Endodermal cell (in vitro differentiated cells): ENCODE results near the gene CLIC5. TPM values are rescaled to one million over a fixed set of nuclear protein-coding genes. Genes with fewer than 3 reads are reported as not detected.

Source experiments
- DNase-seq: peaks from one replicate; pipeline ENCODE4 v3.0.0-alpha.2; 2017
- H3K27ac ChIP-seq: 2 replicates; pipeline ENCODE4 v1.5.1; 2013; ENCODE audit warnings: mild to moderate bottlenecking, low read depth, low read length, moderate library complexity
- H3K27me3 ChIP-seq: 2 replicates; pipeline ENCODE4 v1.6.1; 2013; ENCODE audit warnings: mild to moderate bottlenecking, low read length, moderate library complexity; ENCODE audit not compliant: insufficient read depth, control insufficient read depth, poor library complexity, severe bottlenecking
- H3K36me3 ChIP-seq: 2 replicates; pipeline ENCODE4 v1.7.0; 2013; ENCODE audit warnings: mild to moderate bottlenecking, low read length, moderate library complexity; ENCODE audit not compliant: control insufficient read depth, insufficient read depth
- H3K4me1 ChIP-seq: one replicate; pipeline ENCODE4 v1.7.0; 2013; ENCODE audit warnings: low read length; ENCODE audit not compliant: control insufficient read depth, insufficient read depth
- H3K4me3 ChIP-seq: 2 replicates; pipeline ENCODE4 v1.5.1; 2013; ENCODE audit warnings: mild to moderate bottlenecking, low read length, moderate library complexity
- H3K9ac ChIP-seq: 2 replicates; pipeline ENCODE4 v1.6.1; 2013; ENCODE audit warnings: mild to moderate bottlenecking, low read length, moderate library complexity; ENCODE audit not compliant: poor library complexity, severe bottlenecking; ENCODE audit errors: extremely low read depth
- H3K9me3 ChIP-seq: 2 replicates; pipeline ENCODE4 v1.6.1; 2013; ENCODE audit warnings: mild to moderate bottlenecking, low read length, moderate library complexity; ENCODE audit not compliant: control insufficient read depth
- H3K27ac Mint-ChIP-seq: 2 replicates; pipeline ENCODE4 v1.8.0; 2020; ENCODE audit warnings: mixed read lengths
- H3K27me3 Mint-ChIP-seq: 2 replicates; pipeline ENCODE4 v1.8.0; 2021; ENCODE audit warnings: mild to moderate bottlenecking, mixed read lengths; ENCODE audit not compliant: insufficient read depth
- H3K36me3 Mint-ChIP-seq: 2 replicates; pipeline ENCODE4 v1.8.0; 2020; ENCODE audit warnings: low read depth, mixed read lengths
- H3K4me1 Mint-ChIP-seq: 2 replicates; pipeline ENCODE4 v1.8.0; 2020; ENCODE audit warnings: mixed read lengths
- H3K4me3 Mint-ChIP-seq: 2 replicates; pipeline ENCODE4 v1.8.0; 2020; ENCODE audit warnings: mild to moderate bottlenecking, moderate library complexity, mixed read lengths
- H3K9me3 Mint-ChIP-seq: 2 replicates; pipeline ENCODE4 v1.8.0; 2020; ENCODE audit warnings: mild to moderate bottlenecking, mixed read lengths
- CTCF ChIP-seq: fragments of 200-600 bp; sonication (generic); conservative IDR thresholded peaks from 2 replicates; pipeline ENCODE4 v1.5.0; 2021; ENCODE audit warnings: antibody characterized with exemption, mild to moderate bottlenecking
- WGBS, 2 experiments: methylation state at CpG; one replicate each; pipeline versions ENCODE4 v1.1.5 to v1.1.7; 2013; ENCODE audit warnings: missing lambda C conversion rate in 2 of 2, mixed read lengths in 1 of 2; ENCODE audit not compliant: insufficient coverage in 1 of 2, insufficient read length in 1 of 2; 5-methylcytosine and 5-hydroxymethylcytosine counted together
- total RNA-seq, 2 donors: library from RNA; stranded (reverse); fragmentation: NEBNext Ultra II Directional in 1 of 2; extraction: Animal tissue kit (Norgen Biotek cat#: 25700) in 1 of 2; gene quantifications; 2 replicates in 1 of 2; 3 replicates in 1 of 2; pipeline ENCODE4 v1.2.1, GENCODE V29; 2021

Gene CLIC5
- total RNA-seq, 2 donors from 2014 or later = 0.11 TPM; not detected in 1

GRCh38 chr6:45854149-45854742 is 161.4 kb downstream of the CLIC5 start:
- 86 to 87% methylated on average over 9 to 10 of the region's 10 CpGs for WGBS, 2 experiments

GRCh38 chr6:45851034-45851400 is 164.6 kb downstream of the CLIC5 start:
- 92% methylated on average over 1 of the region's 1 CpG; no CpG with 5 or more reads in 1 of the 2 experiments for WGBS, 2 experiments
- H3K27ac ChIP-seq = no peak overlapping the region
- no peak for DNase-seq
- H3K4me3 ChIP-seq = no peak overlapping the region
- Mint-ChIP-seq H3K27ac (no peak overlapping the region), H3K4me3 (no peak overlapping the region), H3K27me3 (peaks cover 7% of the 10 kb centered on the region), H3K9me3 (no peaks in the 10 kb centered on the region), H3K36me3 (no peaks in the 10 kb centered on the region), H3K4me1 (no peaks in the 10 kb centered on the region)
- H3K9me3 ChIP-seq = no peaks in the 10 kb centered on the region
- H3K27me3 ChIP-seq = no peaks in the 10 kb centered on the region
- H3K4me1 ChIP-seq = no peaks in the 10 kb centered on the region
- H3K36me3 ChIP-seq = no peaks in the 10 kb centered on the region
- TF ChIP-seq CTCF = no peak
- H3K9ac ChIP-seq = no peak overlapping the region

More at GRCh38 chr6:45854149-45854742, 161.4 kb downstream of the CLIC5 start:
- Mint-ChIP-seq H3K27ac (no peak overlapping the region), H3K36me3 (no peaks in the 10 kb centered on the region), H3K27me3 (peaks cover 11% of the 10 kb centered on the region), H3K4me1 (no peaks in the 10 kb centered on the region), H3K4me3 (no peak overlapping the region), H3K9me3 (no peaks in the 10 kb centered on the region)
- Histone ChIP-seq H3K27me3 (peaks cover 22% of the 10 kb centered on the region), H3K9ac (no peak overlapping the region), H3K4me3 (no peak overlapping the region), H3K27ac (no peak overlapping the region), H3K9me3 (no peaks in the 10 kb centered on the region), H3K4me1 (no peaks in the 10 kb centered on the region), H3K36me3 (no peaks in the 10 kb centered on the region)
- TF ChIP-seq CTCF = no peak
- DNase-seq = no peak

- 83 to 85% methylated on average over 4 to 8 of the region's 8 CpGs for WGBS, 2 experiments
- Histone ChIP-seq H3K27ac (no peak overlapping the region), H3K9ac (no peak overlapping the region), H3K36me3 (no peaks in the 10 kb centered on the region), H3K4me1 (no peaks in the 10 kb centered on the region), H3K9me3 (no peaks in the 10 kb centered on the region), H3K4me3 (no peak overlapping the region), H3K27me3 (no peaks in the 10 kb centered on the region)
- Mint-ChIP-seq H3K4me1 (no peaks in the 10 kb centered on the region), H3K36me3 (no peaks in the 10 kb centered on the region), H3K27me3 (peaks cover 7% of the 10 kb centered on the region), H3K4me3 (no peak overlapping the region), H3K9me3 (no peaks in the 10 kb centered on the region), H3K27ac (no peak overlapping the region)
- no peak for TF ChIP-seq CTCF
- no peak for DNase-seq
These were observed 165.2 kb downstream of the CLIC5 start for GRCh38 chr6:45850378-45851033.
